CD4-positive, alpha-beta T cell (primary cell): Measurements from ENCODE around the gene RPL10L. TPM values are rescaled to one million over a fixed set of nuclear protein-coding genes. Genes with fewer than 3 reads are reported as not detected.

Experiments used
- ATAC-seq: fragments of 200-7000 bp; cut with Tn5 transposase; one replicate; pipeline ENCODE4 v1.10.0; 2022; ENCODE audit warnings: mild to moderate bottlenecking; ENCODE audit not compliant: poor library complexity
- CTCF ChIA-PET: fragments of 350-600 bp; sonication (Branson Sonifier 250); formaldehyde crosslinking; loops from one replicate; lab custom pipeline; 2021; ENCODE audit warnings: antibody characterized with exemption, inconsistent platforms; lab: Charles Lee
- POLR2A ChIA-PET: fragments of 350-600 bp; sonication (Branson Sonifier 250); formaldehyde crosslinking; loops from one replicate; lab custom pipeline; 2021; ENCODE audit warnings: antibody characterized with exemption, inconsistent platforms; lab: Charles Lee
- DNase-seq, 14 experiments: peaks; one replicate each; pipeline ENCODE4 v3.0.0-alpha.2; 2013 to 2020; ENCODE audit warnings: mixed read lengths in 2 of 14
- H3K27ac ChIP-seq, 2 donors: one replicate each; pipeline versions ENCODE4 v1.5.1 to v1.7.0; 2013; ENCODE audit warnings: low read length in 2 of 2, low read depth in 1 of 2, mild to moderate bottlenecking in 1 of 2
- H3K27me3 ChIP-seq, 2 experiments: 1 replicate in 1 of 2; 2 replicates in 1 of 2; pipeline versions ENCODE4 v1.6.1 to v1.7.0; 2013; ENCODE audit warnings: low read length in 2 of 2, control low read depth in 1 of 2, mild to moderate bottlenecking in 1 of 2, moderate library complexity in 1 of 2; ENCODE audit not compliant: insufficient read depth in 2 of 2, control insufficient read depth in 1 of 2
- H3K36me3 ChIP-seq: one replicate; pipeline ENCODE4 v1.6.1; 2013; ENCODE audit warnings: low read length, control low read depth; ENCODE audit not compliant: insufficient read depth
- H3K4me1 ChIP-seq: one replicate; pipeline ENCODE4 v1.6.1; 2013; ENCODE audit warnings: low read length, control low read depth; ENCODE audit not compliant: insufficient read depth
- H3K4me3 ChIP-seq: one replicate; pipeline ENCODE4 v1.5.1; 2013; ENCODE audit warnings: mild to moderate bottlenecking, low read length, moderate library complexity
- H3K9me3 ChIP-seq, 2 experiments: 1 replicate in 1 of 2; 2 replicates in 1 of 2; pipeline versions ENCODE4 v1.6.1 to v1.7.0; 2013; ENCODE audit warnings: low read length in 2 of 2, mild to moderate bottlenecking in 2 of 2, control low read depth in 1 of 2, moderate library complexity in 1 of 2; ENCODE audit not compliant: control insufficient read depth in 1 of 2, insufficient read depth in 1 of 2
- H3K27ac Mint-ChIP-seq: one replicate; pipeline ENCODE4 v1.8.0; 2020; ENCODE audit warnings: mixed read lengths
- H3K27me3 Mint-ChIP-seq: one replicate; pipeline ENCODE4 v1.8.0; 2021; ENCODE audit warnings: mixed read lengths
- H3K36me3 Mint-ChIP-seq: one replicate; pipeline ENCODE4 v1.8.0; 2021; ENCODE audit warnings: low read depth, mixed read lengths
- H3K4me1 Mint-ChIP-seq: one replicate; pipeline ENCODE4 v1.8.0; 2021; ENCODE audit warnings: low read depth, mixed read lengths
- H3K4me3 Mint-ChIP-seq: one replicate; pipeline ENCODE4 v1.8.0; 2020; ENCODE audit warnings: mild to moderate bottlenecking, mixed read lengths
- H3K9me3 Mint-ChIP-seq: one replicate; pipeline ENCODE4 v1.8.0; 2020; ENCODE audit warnings: mixed read lengths
- intact Hi-C, 2 experiments: fragments of 100-400 bp; cut with DNase I in 1 of 2; cut with micrococcal nuclease in 1 of 2; formaldehyde crosslinking; loops; one replicate each; pipeline versions ENCODE4 v1.15.1 to v1.9.0; 2023 to 2025; cut with DNase I, micrococcal nuclease
- total RNA-seq, 174 experiments: library from RNA in 2 of 174; stranded (reverse) in 2 of 174; gene quantifications; one replicate each; pipeline ENCODE4 v1.2.3 and lab custom pipeline; 2021 to 2026
- TF ChIP-seq, protein P1 (sequence below): fragments of 200-600 bp; IDR thresholded peaks from one replicate; pipeline ENCODE4 v1.8.0; 2022; ENCODE audit warnings: antibody characterized with exemption, mild to moderate bottlenecking

The RPL10L gene
- total RNA-seq, 2 experiments from 2014 or later, result not detected

DNA sequence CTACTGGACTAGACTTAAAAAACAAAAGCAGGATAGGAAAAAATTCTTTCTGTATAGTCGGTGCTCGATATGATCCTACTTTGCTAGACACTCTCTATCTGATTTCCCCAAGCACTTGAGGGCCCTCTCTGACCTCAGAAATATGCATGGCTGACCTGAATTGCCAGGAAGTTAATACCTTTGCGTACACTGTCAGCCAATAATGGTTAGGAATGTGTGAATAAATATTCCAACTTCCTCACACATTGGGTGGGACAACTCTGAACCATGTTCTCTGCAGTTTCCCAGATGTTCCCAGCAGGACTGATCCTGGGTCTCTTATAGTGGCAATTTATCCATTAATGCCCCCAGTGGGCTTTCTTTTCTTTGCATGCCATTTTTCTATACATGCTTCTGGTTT, 20.5 kb upstream of the RPL10L start:
- peaks cover 8% of the 10 kb centered on the region for H3K9me3 Mint-ChIP-seq
- H3K27ac Mint-ChIP-seq, result no peak overlapping the region
- H3K36me3 ChIP-seq, result no peaks in the 10 kb centered on the region
- intact Hi-C loops, result no loop called here
- POLR2A ChIA-PET, result no interaction called here
- H3K27ac ChIP-seq, result no peak overlapping the region
- no peak for DNase-seq
- CTCF ChIA-PET, result no interaction called here
- TF ChIP-seq, protein P1, sequence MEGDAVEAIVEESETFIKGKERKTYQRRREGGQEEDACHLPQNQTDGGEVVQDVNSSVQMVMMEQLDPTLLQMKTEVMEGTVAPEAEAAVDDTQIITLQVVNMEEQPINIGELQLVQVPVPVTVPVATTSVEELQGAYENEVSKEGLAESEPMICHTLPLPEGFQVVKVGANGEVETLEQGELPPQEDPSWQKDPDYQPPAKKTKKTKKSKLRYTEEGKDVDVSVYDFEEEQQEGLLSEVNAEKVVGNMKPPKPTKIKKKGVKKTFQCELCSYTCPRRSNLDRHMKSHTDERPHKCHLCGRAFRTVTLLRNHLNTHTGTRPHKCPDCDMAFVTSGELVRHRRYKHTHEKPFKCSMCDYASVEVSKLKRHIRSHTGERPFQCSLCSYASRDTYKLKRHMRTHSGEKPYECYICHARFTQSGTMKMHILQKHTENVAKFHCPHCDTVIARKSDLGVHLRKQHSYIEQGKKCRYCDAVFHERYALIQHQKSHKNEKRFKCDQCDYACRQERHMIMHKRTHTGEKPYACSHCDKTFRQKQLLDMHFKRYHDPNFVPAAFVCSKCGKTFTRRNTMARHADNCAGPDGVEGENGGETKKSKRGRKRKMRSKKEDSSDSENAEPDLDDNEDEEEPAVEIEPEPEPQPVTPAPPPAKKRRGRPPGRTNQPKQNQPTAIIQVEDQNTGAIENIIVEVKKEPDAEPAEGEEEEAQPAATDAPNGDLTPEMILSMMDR, result no peak
- no peak for ATAC-seq
- H3K27me3 Mint-ChIP-seq, result no peaks in the 10 kb centered on the region
- H3K4me3 ChIP-seq, result no peak overlapping the region
- no peaks in the 10 kb centered on the region for H3K4me1 Mint-ChIP-seq
- H3K4me3 Mint-ChIP-seq, result no peak overlapping the region
- peaks cover 0 to 5% of the 10 kb centered on the region in 2 experiments for H3K9me3 ChIP-seq
- H3K4me1 ChIP-seq, result no peaks in the 10 kb centered on the region
- H3K36me3 Mint-ChIP-seq, result no peaks in the 10 kb centered on the region
- no peaks in the 10 kb centered on the region for H3K27me3 ChIP-seq

DNA sequence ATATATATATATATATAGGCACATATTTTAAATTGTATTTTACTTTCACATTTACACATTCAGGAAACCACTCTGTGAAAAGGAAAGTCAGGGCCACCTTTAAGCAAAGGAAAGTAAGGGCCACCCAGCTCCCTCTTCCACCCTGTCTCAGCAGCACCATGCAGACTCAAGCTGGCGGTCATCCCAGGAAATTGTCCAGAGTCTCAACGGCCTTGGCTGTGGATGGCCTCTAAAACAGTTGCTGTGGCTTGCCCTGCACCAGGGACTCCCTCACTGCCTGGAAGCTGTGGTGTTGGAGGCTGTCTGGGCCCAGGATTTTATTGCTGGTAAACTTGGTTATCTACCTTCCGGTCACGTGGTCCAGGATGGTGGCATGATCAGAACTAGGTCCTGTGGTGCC, 11.8 kb upstream of the RPL10L start:
- H3K9me3 ChIP-seq, result peaks cover 0 to 4% of the 10 kb centered on the region in 2 experiments
- H3K27me3 ChIP-seq, result no peaks in the 10 kb centered on the region
- H3K27me3 Mint-ChIP-seq, result no peaks in the 10 kb centered on the region
- no peak for DNase-seq
- intact Hi-C loops, result no loop called here
- ATAC-seq, result no peak
- no peak overlapping the region for H3K4me3 Mint-ChIP-seq
- no peaks in the 10 kb centered on the region for H3K36me3 ChIP-seq
- no peak overlapping the region for H3K4me3 ChIP-seq
- no peaks in the 10 kb centered on the region for H3K4me1 ChIP-seq
- H3K36me3 Mint-ChIP-seq, result no peaks in the 10 kb centered on the region
- TF ChIP-seq, protein P1, result no peak
- no peak overlapping the region for H3K27ac Mint-ChIP-seq
- peaks cover 16% of the 10 kb centered on the region for H3K9me3 Mint-ChIP-seq
- ChIA-PET CTCF (no interaction called here), POLR2A (no interaction called here)
- H3K27ac ChIP-seq, result no peak overlapping the region
- no peaks in the 10 kb centered on the region for H3K4me1 Mint-ChIP-seq

DNA sequence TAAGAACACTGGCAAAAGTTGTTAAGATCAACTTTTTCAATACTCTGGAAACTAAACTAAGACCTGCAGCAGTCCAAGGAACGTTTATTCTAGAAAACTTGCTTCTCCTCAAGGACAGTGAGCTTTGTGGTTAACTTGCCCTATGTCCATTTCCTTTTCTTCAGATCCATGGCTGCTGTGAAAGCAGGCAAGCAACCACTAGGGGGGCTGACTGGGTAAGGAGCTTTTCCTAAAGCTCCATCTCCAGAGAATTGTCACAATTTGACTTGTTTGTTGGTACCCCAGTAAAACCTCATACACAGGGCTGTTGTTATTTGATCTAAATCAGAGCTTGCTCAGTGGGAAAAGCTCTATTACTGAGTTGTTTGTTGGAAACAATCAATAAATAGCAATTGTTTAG, 10.1 kb upstream of the RPL10L start:
- ChIA-PET POLR2A (no interaction called here), CTCF (no interaction called here)
- Histone ChIP-seq H3K27ac (no peak overlapping the region), H3K36me3 (no peaks in the 10 kb centered on the region), H3K27me3 (no peaks in the 10 kb centered on the region), H3K4me1 (no peaks in the 10 kb centered on the region), H3K9me3 (peaks cover 0 to 4% of the 10 kb centered on the region in 2 experiments), H3K4me3 (no peak overlapping the region)
- ATAC-seq, result no peak
- peaks cover 18% of the 10 kb centered on the region for H3K9me3 Mint-ChIP-seq
- H3K36me3 Mint-ChIP-seq, result no peaks in the 10 kb centered on the region
- no peak overlapping the region for H3K27ac Mint-ChIP-seq
- H3K27me3 Mint-ChIP-seq, result no peaks in the 10 kb centered on the region
- H3K4me1 Mint-ChIP-seq, result no peaks in the 10 kb centered on the region
- intact Hi-C loops, result no loop called here
- TF ChIP-seq, protein P1, result no peak
- DNase-seq, result no peak
- no peak overlapping the region for H3K4me3 Mint-ChIP-seq
